ENCODE results near the gene ZCCHC24.

ZCCHC24 gene

GRCh38 chr10:79385804-79386531, 59.5 kb downstream of the ZCCHC24 start:
- no peak for DNase-seq (ENCODE audit: low read depth)
- TF ChIP-seq CTCF (conservative IDR thresholded peaks at IDR 0.05; ENCODE audit: low read length), result no peak
- no peak overlapping the region for H3K4me3 ChIP-seq (ENCODE audit: low read length)

GRCh38 chr10:79385392-79385795, 60.0 kb downstream of the ZCCHC24 start:
- TF ChIP-seq CTCF (conservative IDR thresholded peaks at IDR 0.05; ENCODE audit: low read length), result no peak
- DNase-seq (ENCODE audit: low read depth), result no peak
- no peak overlapping the region for H3K4me3 ChIP-seq (ENCODE audit: low read length)

- no peak for DNase-seq (ENCODE audit: low read depth)
- TF ChIP-seq CTCF (conservative IDR thresholded peaks at IDR 0.05; ENCODE audit: low read length), result no peak
Observed at GRCh38 chr10:79384773-79385391, 60.5 kb downstream of the ZCCHC24 start.

GRCh38 chr10:79383974-79384606, 61.3 kb downstream of the ZCCHC24 start:
- DNase-seq (ENCODE audit: low read depth), result no peak
- no peak overlapping the region for H3K4me3 ChIP-seq (ENCODE audit: low read length)
- TF ChIP-seq CTCF (conservative IDR thresholded peaks at IDR 0.05; ENCODE audit: low read length), result no peak

More at GRCh38 chr10:79384773-79385391, 60.5 kb downstream of the ZCCHC24 start:
- no peak overlapping the region for H3K4me3 ChIP-seq (ENCODE audit: low read length)

GRCh38 chr10:79382491-79382941, 62.9 kb downstream of the ZCCHC24 start:
- TF ChIP-seq CTCF (conservative IDR thresholded peaks at IDR 0.05; ENCODE audit: low read length), result no peak
- H3K4me3 ChIP-seq (ENCODE audit: low read length), result no peak overlapping the region
- DNase-seq (ENCODE audit: low read depth), result no peak

- DNase-seq (ENCODE audit: low read depth), result peak; percentile 87
- no peak overlapping the region for H3K4me3 ChIP-seq (ENCODE audit: low read length)
- no peak for TF ChIP-seq CTCF (conservative IDR thresholded peaks at IDR 0.05; ENCODE audit: low read length)
Observed at GRCh38 chr10:79381804-79382221, 63.6 kb downstream of the ZCCHC24 start.
